ENCODE measurements around the gene OTOG. TPM values are rescaled to one million over a fixed set of nuclear protein-coding genes. Genes with fewer than 3 reads are reported as not detected.

OTOG gene
- total RNA-seq, 4 donors from 2014 or later, result not detected

DNA sequence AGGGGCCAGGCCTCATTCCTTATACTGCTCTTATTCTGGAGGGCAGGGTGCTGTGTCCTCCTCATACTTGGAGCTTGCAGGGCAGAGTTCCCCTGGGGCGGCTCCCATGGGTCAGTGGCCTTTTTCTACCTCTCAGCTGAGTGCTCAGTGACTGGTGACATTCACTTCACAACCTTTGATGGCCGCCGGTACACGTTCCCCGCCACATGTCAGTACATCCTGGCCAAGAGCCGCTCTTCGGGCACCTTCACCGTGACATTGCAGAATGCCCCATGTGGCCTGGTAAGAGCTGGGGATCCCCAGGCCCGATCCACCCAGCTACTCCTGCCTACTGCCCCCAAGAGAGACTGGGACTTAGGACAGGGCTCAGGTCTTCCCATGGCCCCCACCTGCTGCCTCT lies 14.5 kb downstream of the OTOG start:
- TF ChIP-seq CTCF (IDR thresholded peaks at IDR 0.05; ENCODE audit: low read depth), result no peak

DNA sequence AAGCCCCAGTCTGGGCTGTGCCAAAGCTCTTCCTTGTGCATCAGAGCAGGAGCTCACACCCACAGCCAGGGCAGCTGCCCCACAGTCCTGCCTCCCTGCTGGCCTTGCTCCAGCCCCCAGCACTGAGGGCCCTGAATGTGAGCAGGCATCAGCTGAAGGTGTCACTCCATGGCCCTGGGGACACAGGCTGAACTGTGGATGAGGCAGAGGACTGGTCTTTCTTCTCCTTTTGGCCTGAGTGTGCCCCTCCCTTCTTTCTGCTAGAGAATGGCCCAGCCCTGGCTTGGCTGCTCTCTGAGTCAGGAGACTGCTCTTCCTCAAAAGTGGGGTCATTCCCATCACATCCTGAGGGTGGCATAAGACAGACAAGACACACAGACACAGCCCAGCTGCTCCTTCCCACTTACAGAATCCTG lies 16.2 kb downstream of the OTOG start:
- no peak for TF ChIP-seq CTCF (IDR thresholded peaks at IDR 0.05; ENCODE audit: low read depth)

- no peak for TF ChIP-seq CTCF (IDR thresholded peaks at IDR 0.05; ENCODE audit: low read depth)
Observed at GRCh38 chr11:17563961-17564686, 17.1 kb downstream of the OTOG start.

DNA sequence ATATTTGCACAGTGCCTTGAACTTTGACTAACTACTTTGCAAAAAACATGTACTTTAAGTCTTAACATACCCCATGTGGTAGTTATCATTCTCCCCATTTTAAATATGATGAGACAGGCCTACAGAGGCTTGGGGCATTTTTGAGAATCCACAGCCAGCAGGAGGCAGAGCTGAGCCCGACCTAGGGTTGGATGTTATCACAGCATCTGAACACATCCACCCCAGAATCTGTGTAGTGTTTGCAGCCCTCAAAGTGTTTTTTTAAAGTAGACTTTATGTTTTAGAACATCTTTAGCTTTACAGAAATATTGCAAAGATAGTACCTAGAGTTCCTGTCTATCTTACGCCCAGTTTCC lies 17.6 kb downstream of the OTOG start:
- TF ChIP-seq CTCF (IDR thresholded peaks at IDR 0.05; ENCODE audit: low read depth), result no peak

DNA sequence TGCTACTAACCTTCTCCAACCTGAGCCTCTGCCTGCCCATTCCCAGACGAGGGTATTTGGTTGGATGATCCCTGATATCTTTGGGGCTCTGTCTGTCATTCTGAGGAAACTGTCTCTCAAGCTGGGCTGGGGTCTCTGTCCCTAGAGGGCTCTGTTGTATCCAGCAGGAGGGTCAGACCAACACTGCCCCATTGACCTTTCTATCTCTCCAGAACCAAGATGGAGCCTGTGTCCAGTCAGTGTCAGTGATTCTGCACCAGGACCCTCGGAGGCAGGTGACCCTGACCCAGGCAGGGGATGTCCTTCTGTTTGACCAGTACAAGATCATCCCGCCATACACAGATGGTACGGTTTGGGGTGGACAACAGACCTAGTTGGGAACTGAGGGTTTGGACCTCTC lies 21.9 kb downstream of the OTOG start:
- TF ChIP-seq CTCF (IDR thresholded peaks at IDR 0.05; ENCODE audit: low read depth), result no peak

DNA sequence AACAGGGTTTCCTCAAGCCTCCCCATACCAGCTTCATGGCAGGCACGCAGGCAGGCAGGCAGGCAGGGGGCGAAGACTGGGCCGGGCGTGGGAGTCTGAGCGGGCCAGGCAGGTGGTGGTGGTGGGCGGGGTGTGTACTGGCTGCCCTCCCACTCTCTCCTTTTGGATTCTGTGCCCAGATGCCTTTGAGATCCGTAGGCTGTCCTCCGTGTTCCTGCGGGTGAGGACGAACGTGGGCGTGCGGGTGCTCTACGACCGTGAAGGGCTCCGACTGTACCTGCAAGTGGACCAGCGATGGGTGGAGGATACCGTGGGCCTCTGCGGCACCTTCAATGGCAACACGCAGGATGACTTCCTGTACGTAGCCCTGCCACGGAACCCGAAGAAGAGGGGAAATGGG lies 23.0 kb downstream of the OTOG start:
- no peak for TF ChIP-seq CTCF (IDR thresholded peaks at IDR 0.05; ENCODE audit: low read depth)

GRCh38 chr11:17571431-17572358 lies 24.6 kb downstream of the OTOG start:
- TF ChIP-seq CTCF (IDR thresholded peaks at IDR 0.05; ENCODE audit: low read depth), result no peak

Measured in subcutaneous adipose tissue (tissue), 4 donors.